H9 (cell line): Measurements from ENCODE around the gene GATA3. TPM values are rescaled to one million over a fixed set of nuclear protein-coding genes. Genes with fewer than 3 reads are reported as not detected.

Experiments
- DNase-seq: peaks from one replicate; pipeline ENCODE4 v3.0.0-alpha.2; 2017
- H2AFZ ChIP-seq: one replicate; pipeline ENCODE4 v1.6.1; 2013; ENCODE audit warnings: mild to moderate bottlenecking, low read length, control low read depth, moderate library complexity
- H2AK5ac ChIP-seq: 2 replicates; pipeline ENCODE4 v1.6.1; 2013; ENCODE audit warnings: low read length, control low read depth, mixed read lengths; ENCODE audit not compliant: insufficient read length
- H2BK120ac ChIP-seq: one replicate; pipeline ENCODE4 v1.6.1; 2013; ENCODE audit warnings: low read depth, mild to moderate bottlenecking, low read length, control low read depth, inconsistent platforms; ENCODE audit not compliant: poor library complexity, severe bottlenecking
- H2BK12ac ChIP-seq: 2 replicates; pipeline ENCODE4 v1.6.1; 2013; ENCODE audit warnings: low read length, control low read depth, mixed read lengths, low read depth; ENCODE audit not compliant: insufficient read length
- H2BK15ac ChIP-seq: 2 replicates; pipeline ENCODE4 v1.6.1; 2013; ENCODE audit warnings: low read depth, low read length, control low read depth
- H2BK20ac ChIP-seq: one replicate; pipeline ENCODE4 v1.6.1; 2013; ENCODE audit warnings: low read depth, mild to moderate bottlenecking, low read length, control low read depth, inconsistent platforms; ENCODE audit not compliant: poor library complexity, severe bottlenecking
- H2BK5ac ChIP-seq: 2 replicates; pipeline ENCODE4 v1.6.1; 2013; ENCODE audit warnings: low read length, control low read depth, mixed read lengths; ENCODE audit not compliant: insufficient read length
- H3K14ac ChIP-seq: 2 replicates; pipeline ENCODE4 v1.6.1; 2013; ENCODE audit warnings: low read length, control low read depth; ENCODE audit not compliant: insufficient read depth
- H3K18ac ChIP-seq: 2 replicates; pipeline ENCODE4 v1.6.1; 2013; ENCODE audit warnings: low read depth, mild to moderate bottlenecking, mixed read lengths, low read length, control low read depth; ENCODE audit not compliant: insufficient read length
- H3K23ac ChIP-seq: 2 replicates; pipeline ENCODE4 v1.6.1; 2013; ENCODE audit warnings: low read length, control low read depth, mixed read lengths, low read depth; ENCODE audit not compliant: insufficient read length
- H3K23me2 ChIP-seq: 2 replicates; pipeline ENCODE4 v1.6.1; 2013; ENCODE audit warnings: low read depth, mild to moderate bottlenecking, mixed read lengths, low read length, control low read depth; ENCODE audit not compliant: insufficient read length, poor library complexity, severe bottlenecking
- H3K27ac ChIP-seq: 2 replicates; pipeline ENCODE4 v1.5.1; 2013; ENCODE audit warnings: low read length, control low read depth, mixed read lengths, low read depth; ENCODE audit not compliant: insufficient read length
- H3K27me3 ChIP-seq: 2 replicates; pipeline ENCODE4 v1.6.1; 2013; ENCODE audit warnings: low read length, control low read depth, inconsistent platforms; ENCODE audit not compliant: insufficient read depth
- H3K4ac ChIP-seq: 2 replicates; pipeline ENCODE4 v1.6.1; 2013; ENCODE audit warnings: low read depth, mild to moderate bottlenecking, control low read depth, inconsistent platforms, low read length, moderate library complexity
- H3K4me1 ChIP-seq: 2 replicates; pipeline ENCODE4 v1.6.1; 2013; ENCODE audit warnings: low read length, control low read depth, inconsistent platforms; ENCODE audit not compliant: insufficient read depth
- H3K4me2 ChIP-seq: 2 replicates; pipeline ENCODE4 v1.6.1; 2013; ENCODE audit warnings: low read length, control low read depth, mixed read lengths; ENCODE audit not compliant: insufficient read length, insufficient read depth
- H3K56ac ChIP-seq: 2 replicates; pipeline ENCODE4 v1.6.1; 2013; ENCODE audit warnings: low read depth, mild to moderate bottlenecking, mixed read lengths, low read length, control low read depth; ENCODE audit not compliant: insufficient read length
- H3K79me1 ChIP-seq: 2 replicates; pipeline ENCODE4 v1.6.1; 2013; ENCODE audit warnings: low read depth, mild to moderate bottlenecking, moderate library complexity, low read length, control low read depth, inconsistent platforms; ENCODE audit not compliant: insufficient read depth, poor library complexity, severe bottlenecking
- H3K79me2 ChIP-seq: 2 replicates; pipeline ENCODE4 v1.6.1; 2013; ENCODE audit warnings: low read length, control low read depth, inconsistent platforms; ENCODE audit not compliant: insufficient read depth
- H3K9ac ChIP-seq: 2 replicates; pipeline ENCODE4 v1.6.1; 2013; ENCODE audit warnings: low read length, control low read depth, mixed read lengths; ENCODE audit not compliant: insufficient read length; ENCODE audit errors: extremely low read depth
- H3K9me3 ChIP-seq: one replicate; pipeline ENCODE4 v1.6.1; 2013; ENCODE audit warnings: low read depth, low read length, inconsistent platforms; ENCODE audit not compliant: control insufficient read depth
- H3T11ph ChIP-seq: one replicate; pipeline ENCODE4 v1.6.1; 2013; ENCODE audit warnings: mild to moderate bottlenecking, low read length, control low read depth, inconsistent platforms
- H4K20me1 ChIP-seq: one replicate; pipeline ENCODE4 v1.6.1; 2013; ENCODE audit not compliant: control insufficient read depth, insufficient read length, insufficient read depth
- H4K5ac ChIP-seq: 2 replicates; pipeline ENCODE4 v1.6.1; 2013; ENCODE audit warnings: low read depth, mild to moderate bottlenecking, mixed read lengths, low read length, control low read depth; ENCODE audit not compliant: insufficient read length
- H4K8ac ChIP-seq: replicated peaks from 2 replicates; pipeline ENCODE4 v1.6.1; 2013; ENCODE audit warnings: low read length, control low read depth, mixed read lengths, low read depth; ENCODE audit not compliant: insufficient read length
- H4K91ac ChIP-seq: 2 replicates; pipeline ENCODE4 v1.6.1; 2013; ENCODE audit warnings: low read depth, mild to moderate bottlenecking, moderate library complexity, mixed read lengths, low read length, control low read depth; ENCODE audit not compliant: insufficient read length
- H3K27ac Mint-ChIP-seq, 3 experiments: 2 replicates in 2 of 3; 3 replicates in 1 of 3; pipeline ENCODE4 v1.8.0; 2020 to 2021; ENCODE audit warnings: mixed read lengths in 3 of 3, mild to moderate bottlenecking in 1 of 3, moderate library complexity in 1 of 3
- H3K27me3 Mint-ChIP-seq: 2 replicates; pipeline ENCODE4 v1.8.0; 2021; ENCODE audit warnings: low read depth, mild to moderate bottlenecking, moderate library complexity, mixed read lengths
- H3K36me3 Mint-ChIP-seq, 3 experiments: 2 replicates in 2 of 3; 3 replicates in 1 of 3; pipeline ENCODE4 v1.8.0; 2020 to 2021; ENCODE audit warnings: low read depth in 3 of 3, mixed read lengths in 3 of 3; ENCODE audit not compliant: insufficient read depth in 1 of 3
- H3K4me1 Mint-ChIP-seq, 2 experiments: 2 replicates each; pipeline ENCODE4 v1.8.0; 2020; ENCODE audit warnings: mixed read lengths in 2 of 2
- H3K4me3 Mint-ChIP-seq, 2 experiments: 2 replicates in 1 of 2; 3 replicates in 1 of 2; pipeline ENCODE4 v1.8.0; 2020 to 2021; ENCODE audit warnings: mild to moderate bottlenecking in 2 of 2, mixed read lengths in 2 of 2, moderate library complexity in 1 of 2
- H3K9me3 Mint-ChIP-seq, 2 experiments: 2 replicates in 1 of 2; 3 replicates in 1 of 2; pipeline ENCODE4 v1.8.0; 2020; ENCODE audit warnings: mild to moderate bottlenecking in 2 of 2, mixed read lengths in 2 of 2, moderate library complexity in 1 of 2
- CTCF ChIP-seq: fragments of 200-600 bp; sonication (generic); conservative IDR thresholded peaks from 3 replicates; pipeline ENCODE4 v1.8.0; 2021; ENCODE audit warnings: antibody characterized with exemption, mild to moderate bottlenecking
- WGBS: extraction: QIAGEN DNeasy Blood & Tissue Kit; methylation state at CpG from one replicate; pipeline ENCODE4 v1.1.7; 2013; ENCODE audit warnings: missing lambda C conversion rate, low lambda C conversion rate, mixed read lengths; ENCODE audit not compliant: insufficient read length; ENCODE audit errors: extremely low coverage; 5-methylcytosine and 5-hydroxymethylcytosine counted together
- total RNA-seq: library from RNA; stranded (reverse); gene quantifications from 2 replicates; pipeline ENCODE4 v1.2.1, GENCODE V29; 2021

GATA3 gene
- total RNA-seq, 1 experiment from 2014 or later = 0.31 TPM

- H3K4me1 ChIP-seq = no peaks in the 10 kb centered on the region; the same call in 1 of the 2 replicates
- H3K18ac ChIP-seq = no peak overlapping the region
- Mint-ChIP-seq H3K36me3 (no peaks in the 10 kb centered on the region; a peak in 1 of 7 replicates), H3K4me1 (peaks cover 47 to 69% of the 10 kb centered on the region in 2 experiments), H3K27ac (no peak overlapping the region), H3K27me3 (peaks cover 95% of the 10 kb centered on the region), H3K4me3 (peak overlapping the region in 1 of 2 experiments; percentile 75; a peak in 3 of 5 replicates), H3K9me3 (peaks cover 0 to 3% of the 10 kb centered on the region in 2 experiments; a peak in 3 of 5 replicates)
- no CpG with 5 or more reads among the region's 29 CpGs for WGBS
- H4K5ac ChIP-seq = no peak overlapping the region
- H4K20me1 ChIP-seq = no peaks in the 10 kb centered on the region
- no peak overlapping the region for H2AK5ac ChIP-seq
- no peak overlapping the region for H2BK15ac ChIP-seq
- H2BK12ac ChIP-seq = no peak overlapping the region
- no peak overlapping the region for H3K27ac ChIP-seq
- H3K9ac ChIP-seq = no peak overlapping the region
- DNase-seq = no peak
- H4K91ac ChIP-seq = no peak overlapping the region
- peaks cover 12% of the 10 kb centered on the region for H3K23me2 ChIP-seq
- no peak overlapping the region for H3K14ac ChIP-seq
- H3K4me2 ChIP-seq = peak overlapping the region; percentile 21
- no peak overlapping the region for H2BK120ac ChIP-seq
- no peaks in the 10 kb centered on the region for H3K79me2 ChIP-seq
- H3K4ac ChIP-seq = no peak overlapping the region
- H2BK5ac ChIP-seq = no peak overlapping the region
- no peak for TF ChIP-seq CTCF
- peaks cover 93% of the 10 kb centered on the region for H3K27me3 ChIP-seq
- H3K79me1 ChIP-seq = no peaks in the 10 kb centered on the region
- H3K56ac ChIP-seq = no peak overlapping the region
- H3T11ph ChIP-seq = no peak overlapping the region
- no peak overlapping the region for H2BK20ac ChIP-seq
- H2AFZ ChIP-seq = no peak overlapping the region
- no peaks in the 10 kb centered on the region for H3K9me3 ChIP-seq
- no peak overlapping the region for H3K23ac ChIP-seq
- H4K8ac ChIP-seq = no peak overlapping the region
Measured at GRCh38 chr10:8048281-8049008, 6.0 kb upstream of the GATA3 start.
